ENCODE measurements around the gene GSTT2B. TPM values are rescaled to one million over a fixed set of nuclear protein-coding genes. Genes with fewer than 3 reads are reported as not detected.
"Not testable (repeated sequence)": the region's sequence is repeated elsewhere in the genome, so short reads cannot be mapped to it uniquely, and the experiment has no call there.

GSTT2B gene
- total RNA-seq, 1 donor from 2014 or later, result 11.9 TPM

DNA sequence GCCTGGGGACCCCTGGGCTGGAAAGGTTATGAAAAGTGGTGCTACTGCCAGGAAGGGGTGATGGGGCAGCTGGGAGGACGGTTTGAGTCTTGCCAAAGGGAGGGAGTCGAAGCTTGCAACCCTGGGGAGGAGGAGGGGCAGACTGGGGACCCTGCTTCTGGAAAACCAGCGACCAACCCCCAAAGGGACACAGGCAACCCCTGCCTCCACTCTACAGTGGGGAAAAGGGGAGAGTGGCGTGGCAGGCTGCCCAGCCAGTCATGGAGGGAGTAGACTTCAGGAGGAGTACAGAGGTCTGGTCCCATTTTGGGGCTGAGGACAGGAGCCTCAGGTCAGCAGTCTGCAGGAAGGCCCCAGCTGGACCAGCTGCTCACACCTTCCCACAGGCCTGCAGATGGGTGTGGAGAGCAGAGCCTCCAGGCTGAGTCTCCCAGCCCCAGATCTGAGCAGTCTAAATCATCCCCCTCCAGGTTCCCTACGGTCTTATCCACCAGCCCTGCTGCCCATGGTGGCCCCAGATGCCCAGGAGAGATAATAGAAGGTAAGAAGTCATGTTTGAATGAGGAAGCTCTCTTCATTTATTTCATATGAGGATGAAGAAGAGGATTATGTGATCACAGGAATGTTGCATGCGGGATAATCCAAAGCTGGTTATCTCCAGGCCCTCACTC lies 10.0 kb upstream of the GSTT2B start:
- Mint-ChIP-seq H3K9me3 (ENCODE audit: unreplicated experiment) (no peaks in the 10 kb centered on the region), H3K36me3 (ENCODE audit: unreplicated experiment) (no peaks in the 10 kb centered on the region), H3K4me3 (ENCODE audit: unreplicated experiment) (no peak overlapping the region), H3K27me3 (ENCODE audit: unreplicated experiment) (peaks cover 2% of the 10 kb centered on the region), H3K27ac (ENCODE audit: unreplicated experiment) (no peak overlapping the region), H3K4me1 (ENCODE audit: low read depth, unreplicated experiment) (peaks cover 5% of the 10 kb centered on the region)
- TF ChIP-seq, protein P1, sequence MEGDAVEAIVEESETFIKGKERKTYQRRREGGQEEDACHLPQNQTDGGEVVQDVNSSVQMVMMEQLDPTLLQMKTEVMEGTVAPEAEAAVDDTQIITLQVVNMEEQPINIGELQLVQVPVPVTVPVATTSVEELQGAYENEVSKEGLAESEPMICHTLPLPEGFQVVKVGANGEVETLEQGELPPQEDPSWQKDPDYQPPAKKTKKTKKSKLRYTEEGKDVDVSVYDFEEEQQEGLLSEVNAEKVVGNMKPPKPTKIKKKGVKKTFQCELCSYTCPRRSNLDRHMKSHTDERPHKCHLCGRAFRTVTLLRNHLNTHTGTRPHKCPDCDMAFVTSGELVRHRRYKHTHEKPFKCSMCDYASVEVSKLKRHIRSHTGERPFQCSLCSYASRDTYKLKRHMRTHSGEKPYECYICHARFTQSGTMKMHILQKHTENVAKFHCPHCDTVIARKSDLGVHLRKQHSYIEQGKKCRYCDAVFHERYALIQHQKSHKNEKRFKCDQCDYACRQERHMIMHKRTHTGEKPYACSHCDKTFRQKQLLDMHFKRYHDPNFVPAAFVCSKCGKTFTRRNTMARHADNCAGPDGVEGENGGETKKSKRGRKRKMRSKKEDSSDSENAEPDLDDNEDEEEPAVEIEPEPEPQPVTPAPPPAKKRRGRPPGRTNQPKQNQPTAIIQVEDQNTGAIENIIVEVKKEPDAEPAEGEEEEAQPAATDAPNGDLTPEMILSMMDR (IDR thresholded peaks at IDR 0.05; ENCODE audit: partially characterized antibody, unreplicated experiment), result no peak
- no peak for DNase-seq

DNA sequence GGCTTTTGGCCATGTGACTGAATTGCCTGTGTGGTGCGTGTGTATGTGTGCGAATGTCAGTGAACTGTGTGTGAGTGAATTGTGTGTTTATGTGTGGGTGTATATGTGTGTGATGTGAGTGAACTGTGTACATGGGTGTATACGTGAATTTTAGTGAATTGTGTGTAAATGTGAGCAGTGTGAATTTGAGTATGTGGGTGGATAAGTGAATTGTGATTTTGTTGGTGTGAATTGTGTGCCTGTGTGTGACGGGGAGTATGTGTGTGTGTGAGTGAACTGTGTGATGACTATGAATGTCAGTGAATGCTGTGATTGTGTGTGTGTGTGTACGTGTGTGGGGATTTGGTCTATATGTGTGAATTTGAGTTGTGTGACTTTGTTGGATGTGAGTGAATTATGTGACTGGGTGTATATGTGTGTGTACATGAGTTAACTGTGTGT lies 9.2 kb upstream of the GSTT2B start:
- peak overlapping the region; percentile 7 for H3K27ac Mint-ChIP-seq (ENCODE audit: unreplicated experiment)
- no peak for DNase-seq
- H3K4me1 Mint-ChIP-seq (ENCODE audit: low read depth, unreplicated experiment), result peaks cover 5% of the 10 kb centered on the region
- H3K9me3 Mint-ChIP-seq (ENCODE audit: unreplicated experiment), result no peaks in the 10 kb centered on the region
- peaks cover 2% of the 10 kb centered on the region for H3K27me3 Mint-ChIP-seq (ENCODE audit: unreplicated experiment)
- H3K4me3 Mint-ChIP-seq (ENCODE audit: unreplicated experiment), result peak overlapping the region; percentile 20
- H3K36me3 Mint-ChIP-seq (ENCODE audit: unreplicated experiment), result no peaks in the 10 kb centered on the region
- TF ChIP-seq, protein P1 (IDR thresholded peaks at IDR 0.05; ENCODE audit: partially characterized antibody, unreplicated experiment), result no peak

DNA sequence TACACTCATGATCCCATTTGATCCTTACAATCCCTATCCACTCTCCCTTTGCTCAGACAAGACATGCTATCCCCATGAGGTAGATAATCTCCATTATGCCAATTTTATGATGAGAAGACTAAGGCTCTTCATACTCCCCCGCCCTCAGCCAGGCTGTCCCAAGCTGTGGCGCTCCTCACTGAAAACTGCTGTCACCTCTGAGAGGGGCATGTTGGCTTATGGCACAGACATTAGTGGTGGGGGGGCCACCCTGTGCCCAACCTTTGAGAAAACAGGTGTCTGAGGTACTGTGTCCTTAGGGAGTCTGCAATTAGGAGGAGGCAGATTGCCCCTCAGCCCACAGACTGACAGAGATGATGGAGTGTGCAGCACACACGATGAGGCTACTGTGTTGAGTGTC lies 8.1 kb upstream of the GSTT2B start:
- peaks cover 5% of the 10 kb centered on the region for H3K4me1 Mint-ChIP-seq (ENCODE audit: low read depth, unreplicated experiment)
- DNase-seq, result no peak
- H3K4me3 Mint-ChIP-seq (ENCODE audit: unreplicated experiment), result no peak overlapping the region
- H3K36me3 Mint-ChIP-seq (ENCODE audit: unreplicated experiment), result no peaks in the 10 kb centered on the region
- H3K27me3 Mint-ChIP-seq (ENCODE audit: unreplicated experiment), result peaks cover 2% of the 10 kb centered on the region
- TF ChIP-seq, protein P1 (IDR thresholded peaks at IDR 0.05; ENCODE audit: partially characterized antibody, unreplicated experiment), result no peak
- no peaks in the 10 kb centered on the region for H3K9me3 Mint-ChIP-seq (ENCODE audit: unreplicated experiment)
- no peak overlapping the region for H3K27ac Mint-ChIP-seq (ENCODE audit: unreplicated experiment)

DNA sequence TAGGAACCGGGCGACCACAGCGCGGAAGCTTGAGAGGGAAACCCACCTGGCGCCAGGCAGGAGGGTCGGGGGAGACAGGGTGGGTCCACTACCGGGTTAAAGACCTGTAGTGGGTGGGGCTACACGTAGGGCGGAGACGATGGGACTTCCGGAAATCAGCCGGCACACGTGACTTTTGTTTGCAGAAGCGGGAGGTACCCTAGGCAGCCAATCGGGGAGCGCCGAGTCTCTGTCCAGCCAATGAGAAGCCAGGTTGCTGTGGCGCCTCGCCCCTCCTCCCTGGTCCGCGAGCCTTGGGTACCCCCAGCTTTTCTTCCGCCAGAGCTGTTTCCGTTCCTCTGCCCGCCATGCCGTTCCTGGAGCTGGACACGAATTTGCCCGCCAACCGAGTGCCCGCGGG lies 5.6 kb upstream of the GSTT2B start, which contains the start of gene DDTL:
TSS of gene DDTL (plus strand) at position 321 of the 400 bp plus-strand sequence. CDS start at position 348, 27 bp downstream.
- H3K27me3 Mint-ChIP-seq (ENCODE audit: unreplicated experiment); H3K4me3 Mint-ChIP-seq (ENCODE audit: unreplicated experiment); H3K4me1 Mint-ChIP-seq (ENCODE audit: low read depth, unreplicated experiment); H3K9me3 Mint-ChIP-seq (ENCODE audit: unreplicated experiment); H3K27ac Mint-ChIP-seq (ENCODE audit: unreplicated experiment); H3K36me3 Mint-ChIP-seq (ENCODE audit: unreplicated experiment); DNase-seq: not testable (repeated sequence)

DNA sequence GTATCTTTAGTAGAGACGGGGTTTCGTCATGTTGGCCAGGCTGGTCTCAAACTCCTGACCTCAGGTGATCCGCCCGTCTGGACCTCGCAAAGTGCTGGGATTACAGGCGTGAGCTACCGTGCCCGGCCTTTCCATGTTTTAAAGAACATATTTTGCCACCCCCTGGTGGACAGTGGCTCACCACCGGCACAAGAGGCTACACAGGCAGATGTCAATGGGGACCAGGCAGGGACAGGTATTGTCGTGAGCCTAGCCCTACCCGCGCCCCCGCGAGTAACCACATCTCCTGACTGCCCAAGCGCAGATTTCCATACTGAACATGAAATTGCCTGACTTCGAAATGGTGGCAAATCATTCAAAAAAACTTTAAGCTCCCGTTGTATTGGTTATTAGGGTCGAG lies 5.1 kb upstream of the GSTT2B start:
- not testable (repeated sequence) for H3K4me3 Mint-ChIP-seq (ENCODE audit: unreplicated experiment); H3K4me1 Mint-ChIP-seq (ENCODE audit: low read depth, unreplicated experiment); H3K36me3 Mint-ChIP-seq (ENCODE audit: unreplicated experiment); H3K9me3 Mint-ChIP-seq (ENCODE audit: unreplicated experiment); H3K27me3 Mint-ChIP-seq (ENCODE audit: unreplicated experiment); H3K27ac Mint-ChIP-seq (ENCODE audit: unreplicated experiment); DNase-seq

DNA sequence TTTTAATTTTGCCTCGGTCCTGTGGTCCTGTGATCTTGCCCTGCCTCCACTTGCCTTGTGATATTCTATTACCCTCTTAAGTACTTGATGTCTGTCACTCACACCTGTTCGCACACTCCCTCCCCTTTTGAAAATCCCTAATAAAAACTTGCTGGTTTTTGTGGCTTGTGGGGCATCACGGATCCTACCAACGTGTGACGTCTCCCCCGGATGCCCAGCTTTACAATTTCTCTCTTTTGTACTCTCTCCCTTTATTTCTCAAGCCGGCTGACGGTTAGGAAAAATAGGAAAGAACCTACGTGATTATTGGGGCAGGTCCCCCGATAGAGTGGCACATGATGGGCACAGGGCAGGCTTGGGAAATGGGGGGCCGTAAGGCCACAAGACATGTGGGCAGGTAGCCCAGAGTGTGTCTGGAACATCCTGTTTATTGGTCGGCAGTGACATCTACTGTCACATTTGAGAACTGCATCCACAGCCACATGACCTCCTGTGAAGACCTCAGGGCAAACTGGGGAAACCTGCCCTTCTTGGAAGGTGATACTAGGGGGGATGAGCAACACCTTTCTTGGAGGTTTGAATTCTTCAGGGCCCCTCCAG lies 4.6 kb downstream of the GSTT2B start:
- not testable (repeated sequence) for H3K4me1 Mint-ChIP-seq (ENCODE audit: low read depth, unreplicated experiment); H3K27ac Mint-ChIP-seq (ENCODE audit: unreplicated experiment)

DNA sequence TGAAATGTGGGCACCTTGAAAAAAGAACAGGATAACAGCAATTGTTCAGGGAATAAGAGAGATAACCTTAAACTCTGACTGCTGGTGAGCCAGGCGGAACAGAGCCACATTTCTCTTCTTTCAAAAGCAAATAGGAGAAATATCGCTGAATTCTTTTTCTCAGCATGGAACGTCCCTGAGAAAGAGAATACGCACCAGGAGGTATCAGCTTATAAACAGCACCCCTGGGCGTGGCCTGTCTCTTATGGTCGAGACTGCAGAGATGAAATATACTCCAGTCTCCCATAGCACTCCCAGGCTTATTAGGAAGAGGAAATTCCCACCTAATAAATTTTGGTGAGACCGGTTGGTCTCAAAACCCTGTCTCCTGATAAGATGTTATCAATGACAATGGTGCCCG lies 5.1 kb downstream of the GSTT2B start:
- H3K27me3 Mint-ChIP-seq (ENCODE audit: unreplicated experiment); DNase-seq; H3K36me3 Mint-ChIP-seq (ENCODE audit: unreplicated experiment); H3K9me3 Mint-ChIP-seq (ENCODE audit: unreplicated experiment); H3K4me1 Mint-ChIP-seq (ENCODE audit: low read depth, unreplicated experiment); H3K4me3 Mint-ChIP-seq (ENCODE audit: unreplicated experiment); H3K27ac Mint-ChIP-seq (ENCODE audit: unreplicated experiment): not testable (repeated sequence)

More for the DNA sequence above, 4.6 kb downstream of the GSTT2B start:
- H3K27me3 Mint-ChIP-seq (ENCODE audit: unreplicated experiment); H3K9me3 Mint-ChIP-seq (ENCODE audit: unreplicated experiment); H3K36me3 Mint-ChIP-seq (ENCODE audit: unreplicated experiment); H3K4me3 Mint-ChIP-seq (ENCODE audit: unreplicated experiment): not testable (repeated sequence)
- DNase-seq, result peak; percentile 83
- TF ChIP-seq, protein P1 (IDR thresholded peaks at IDR 0.05; ENCODE audit: partially characterized antibody, unreplicated experiment), result peak; percentile 78

DNA sequence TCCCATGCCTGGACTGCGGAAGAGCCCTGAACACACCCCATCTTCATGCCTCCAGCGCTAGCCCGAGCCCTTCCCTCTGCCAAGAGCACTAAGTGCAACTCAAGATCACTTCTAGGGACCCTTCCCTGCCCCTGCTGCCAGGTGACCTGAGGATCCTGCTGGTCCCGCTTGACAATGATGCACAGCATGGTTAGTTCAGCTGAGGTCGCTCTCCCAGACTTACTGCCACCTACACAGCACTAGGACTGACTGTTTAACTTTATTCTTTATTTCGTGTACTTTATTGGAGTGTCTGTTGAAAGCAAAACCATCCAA lies 6.0 kb downstream of the GSTT2B start:
- not testable (repeated sequence) for H3K27me3 Mint-ChIP-seq (ENCODE audit: unreplicated experiment); H3K36me3 Mint-ChIP-seq (ENCODE audit: unreplicated experiment); H3K4me3 Mint-ChIP-seq (ENCODE audit: unreplicated experiment); H3K9me3 Mint-ChIP-seq (ENCODE audit: unreplicated experiment); DNase-seq; H3K4me1 Mint-ChIP-seq (ENCODE audit: low read depth, unreplicated experiment)
- peak overlapping the region; percentile 3 for H3K27ac Mint-ChIP-seq (ENCODE audit: unreplicated experiment)
